Measurements from ENCODE around the gene MARS1.

MARS1 gene

GRCh38 chr12:57446292-57446960, 41.4 kb upstream of the MARS1 start (continued):
- TF ChIP-seq ZNF18 (tag by site-specific recombination; IDR thresholded peaks at IDR 0.05): 0 out of 2 replicates have a peak, but pooled peaks have one; percentile 25
- no peak for TF ChIP-seq ZNF221 (tag by site-specific recombination; IDR thresholded peaks at IDR 0.05; ENCODE audit: borderline replicate concordance)
- TF ChIP-seq ZNF76 (tag by site-specific recombination; IDR thresholded peaks at IDR 0.05; ENCODE audit: borderline replicate concordance, low read depth): no peak
- no peak for TF ChIP-seq ZSCAN30 (tag by site-specific recombination; IDR thresholded peaks at IDR 0.05)
- TF ChIP-seq ZBTB10 (tag by site-specific recombination; IDR thresholded peaks at IDR 0.05): no peak
- TF ChIP-seq ZNF302 (tag by site-specific recombination; IDR thresholded peaks at IDR 0.05; ENCODE audit: low read depth): no peak
- no peak for TF ChIP-seq ZNF274 (IDR thresholded peaks at IDR 0.05; ENCODE audit: low read length)
- TF ChIP-seq ZNF274 (tag by site-specific recombination; IDR thresholded peaks at IDR 0.05; ENCODE audit: borderline replicate concordance): no peak
- no peak for TF ChIP-seq ZBTB49 (tag by site-specific recombination; IDR thresholded peaks at IDR 0.05; ENCODE audit: low read depth)
- TF ChIP-seq KLF9 (tag by site-specific recombination; IDR thresholded peaks at IDR 0.05; ENCODE audit: low read depth): no peak
- TF ChIP-seq REST (tag by site-specific recombination; IDR thresholded peaks at IDR 0.05): peak; percentile 84
- no peak for TF ChIP-seq ZNF335 (tag by site-specific recombination; conservative IDR thresholded peaks at IDR 0.05)
- peak; percentile 87 for TF ChIP-seq ZBTB8A (tag by site-specific recombination; IDR thresholded peaks at IDR 0.05)
- no peak for TF ChIP-seq ZNF223 (tag by site-specific recombination; IDR thresholded peaks at IDR 0.05)
- TF ChIP-seq SCRT2 (tag by site-specific recombination; IDR thresholded peaks at IDR 0.05): no peak
- no peak for TF ChIP-seq ATF2 (tag by site-specific recombination; IDR thresholded peaks at IDR 0.05; ENCODE audit: low read depth)
- TF ChIP-seq ZNF521 (tag by site-specific recombination; IDR thresholded peaks at IDR 0.05): no peak
- no peak for TF ChIP-seq ZNF214 (tag by site-specific recombination; IDR thresholded peaks at IDR 0.05; ENCODE audit: borderline replicate concordance)
- no peak for TF ChIP-seq ZNF626 (tag by site-specific recombination; IDR thresholded peaks at IDR 0.05)
- no peak for TF ChIP-seq ZNF555 (tag by site-specific recombination; conservative IDR thresholded peaks at IDR 0.05)
- TF ChIP-seq ZNF571 (tag by site-specific recombination; IDR thresholded peaks at IDR 0.05): no peak
- TF ChIP-seq ZNF341 (tag by site-specific recombination; IDR thresholded peaks at IDR 0.05; ENCODE audit: low read depth): no peak
- TF ChIP-seq PATZ1 (tag by site-specific recombination; IDR thresholded peaks at IDR 0.05): no peak
- TF ChIP-seq ZNF549 (tag by site-specific recombination; IDR thresholded peaks at IDR 0.05): no peak
- no peak for TF ChIP-seq PRDM1 (tag by site-specific recombination; IDR thresholded peaks at IDR 0.05)
- TF ChIP-seq BCL11B (tag by site-specific recombination; IDR thresholded peaks at IDR 0.05; ENCODE audit: low read depth): 0 out of 2 replicates have a peak, but pooled peaks have one; percentile 43
